Measurements from ENCODE around the gene BEGAIN. TPM values are rescaled to one million over a fixed set of nuclear protein-coding genes. Genes with fewer than 3 reads are reported as not detected.

BEGAIN gene
- total and polyA plus RNA-seq, 9 of the 15 experiments (the other 6 are each of a cell fraction or from before 2014, with no cell fraction given): 0.07 to 0.68 (median 0.55) TPM; not detected in 3

- Histone ChIP-seq H3K27me3 (ENCODE audit: control insufficient read depth in 2 of 2, insufficient read depth in 2 of 2, low read length in 2 of 2) (peaks cover 11 to 49% of the 10 kb centered on the region in 2 experiments; a peak in 4 of 5 replicates), H3K27ac (ENCODE audit: extremely low read depth, low read depth, low read length) (no peak overlapping the region), H3K79me2 (ENCODE audit: control insufficient read depth, insufficient read depth, low read length) (no peaks in the 10 kb centered on the region), H3K4me2 (ENCODE audit: insufficient read depth, low read length) (no peak overlapping the region), H3K4me3 (no peak overlapping the region), H4K20me1 (replicated peaks; ENCODE audit: control insufficient read depth, insufficient read depth, low read length) (no peaks in the 10 kb centered on the region), H3K4me1 (replicated peaks in 1 of 2; ENCODE audit: control insufficient read depth in 2 of 2, insufficient read depth in 2 of 2, low read length in 2 of 2) (peaks cover 0 to 7% of the 10 kb centered on the region in 2 experiments; a peak in 1 of 5 replicates), H3K9me1 (ENCODE audit: control insufficient read depth, insufficient read depth, low read length) (no peaks in the 10 kb centered on the region), H3K9ac (ENCODE audit: insufficient read depth in 1 of 2, low read depth in 2 of 2, low read length in 2 of 2) (no peak overlapping the region), H3K9me3 (replicated peaks; ENCODE audit: control insufficient read depth, insufficient read depth, low read depth, low read length) (no peaks in the 10 kb centered on the region), H2AFZ (ENCODE audit: low read depth, low read length) (no peak overlapping the region), H3K36me3 (ENCODE audit: control insufficient read depth, insufficient read depth, low read length) (no peaks in the 10 kb centered on the region)
- in situ Hi-C loops (cut with MboI) (no loop called here), intact Hi-C loops (cut with micrococcal nuclease) (no loop called here)
- FAIRE-seq: no peak
- DNase-seq (ENCODE audit: extremely low read depth in 1 of 4, low spot score in 3 of 4): no peak
- ChIA-PET CTCF (ENCODE audit: low intra/inter-chr PET ratio) (interaction anchor here (0.6 kb wide), 1 partner anchor 249 kb away, joined by 4 read pairs; no protein-coding TSS in a partner anchor), POLR2A (no interaction called here)
- ATAC-seq: no peak
- no TSS peak for BruUV-seq (replicated peaks)
- no peak for TF ChIP-seq KAT8 (IDR thresholded peaks at IDR 0.05; ENCODE audit: low read depth)
- 4% methylated on average over 9 of the region's 11 CpGs for WGBS (ENCODE audit: insufficient coverage, low coverage, missing lambda C conversion rate)
Observed at GRCh38 chr14:100634026-100634425, 46.8 kb upstream of the BEGAIN start.

- Histone ChIP-seq H3K4me1 (replicated peaks in 1 of 2; ENCODE audit: control insufficient read depth in 2 of 2, insufficient read depth in 2 of 2, low read length in 2 of 2) (peaks cover 0 to 8% of the 10 kb centered on the region in 2 experiments; a peak in 1 of 5 replicates), H3K27ac (ENCODE audit: extremely low read depth, low read depth, low read length) (no peak overlapping the region), H4K20me1 (replicated peaks; ENCODE audit: control insufficient read depth, insufficient read depth, low read length) (no peaks in the 10 kb centered on the region), H3K9me3 (replicated peaks; ENCODE audit: control insufficient read depth, insufficient read depth, low read depth, low read length) (no peaks in the 10 kb centered on the region), H3K4me2 (ENCODE audit: insufficient read depth, low read length) (no peak overlapping the region), H3K4me3 (no peak overlapping the region), H3K79me2 (ENCODE audit: control insufficient read depth, insufficient read depth, low read length) (no peaks in the 10 kb centered on the region), H3K27me3 (ENCODE audit: control insufficient read depth in 2 of 2, insufficient read depth in 2 of 2, low read length in 2 of 2) (peaks cover 11 to 56% of the 10 kb centered on the region in 2 experiments; a peak in 4 of 5 replicates), H3K9me1 (ENCODE audit: control insufficient read depth, insufficient read depth, low read length) (no peaks in the 10 kb centered on the region), H3K36me3 (ENCODE audit: control insufficient read depth, insufficient read depth, low read length) (no peaks in the 10 kb centered on the region), H2AFZ (ENCODE audit: low read depth, low read length) (no peak overlapping the region), H3K9ac (ENCODE audit: insufficient read depth in 1 of 2, low read depth in 2 of 2, low read length in 2 of 2) (no peak overlapping the region)
- WGBS (ENCODE audit: insufficient coverage, low coverage, missing lambda C conversion rate): 9% methylated on average over 9 of the region's 10 CpGs
- intact Hi-C loops (cut with micrococcal nuclease) (no loop called here), in situ Hi-C loops (cut with MboI) (no loop called here)
- no TSS peak for BruUV-seq (replicated peaks)
- FAIRE-seq (no peak), DNase-seq (ENCODE audit: extremely low read depth in 1 of 4, low spot score in 3 of 4) (no peak), ATAC-seq (no peak)
- POLR2A ChIA-PET: no interaction called here
- CTCF ChIA-PET (ENCODE audit: low intra/inter-chr PET ratio): no interaction called here
- TF ChIP-seq HDAC3 (IDR thresholded peaks at IDR 0.05; ENCODE audit: borderline replicate concordance, partially characterized antibody) (no peak), ELK1 (CRISPR knock-in tag; IDR thresholded peaks at IDR 0.05) (no peak), SIN3B (IDR thresholded peaks at IDR 0.05; ENCODE audit: low read depth) (no peak), SNRNP70 (optimal IDR thresholded peaks at IDR 0.05; ENCODE audit: low read depth, low read length) (no peak), POLR2B (IDR thresholded peaks at IDR 0.05; ENCODE audit: low read depth, partially characterized antibody) (no peak), TEAD2 (tag; IDR thresholded peaks at IDR 0.05) (no peak), RUNX1 (IDR thresholded peaks at IDR 0.05; ENCODE audit: low read depth) (no peak)
Observed at GRCh38 chr14:100633406-100633805, 46.2 kb upstream of the BEGAIN start.

Measured in K562 (cell line).